NCI-H510A (cell line): ENCODE results near the gene TROAP.
A peak's percentile ranks its signal among the peaks of the same experiment; 100 is the strongest.

ENCODE experiments used
- DNase-seq: peaks from one replicate; lab custom pipeline; 2025; lab: John Stamatoyannopoulos, UW

The TROAP gene

DNA sequence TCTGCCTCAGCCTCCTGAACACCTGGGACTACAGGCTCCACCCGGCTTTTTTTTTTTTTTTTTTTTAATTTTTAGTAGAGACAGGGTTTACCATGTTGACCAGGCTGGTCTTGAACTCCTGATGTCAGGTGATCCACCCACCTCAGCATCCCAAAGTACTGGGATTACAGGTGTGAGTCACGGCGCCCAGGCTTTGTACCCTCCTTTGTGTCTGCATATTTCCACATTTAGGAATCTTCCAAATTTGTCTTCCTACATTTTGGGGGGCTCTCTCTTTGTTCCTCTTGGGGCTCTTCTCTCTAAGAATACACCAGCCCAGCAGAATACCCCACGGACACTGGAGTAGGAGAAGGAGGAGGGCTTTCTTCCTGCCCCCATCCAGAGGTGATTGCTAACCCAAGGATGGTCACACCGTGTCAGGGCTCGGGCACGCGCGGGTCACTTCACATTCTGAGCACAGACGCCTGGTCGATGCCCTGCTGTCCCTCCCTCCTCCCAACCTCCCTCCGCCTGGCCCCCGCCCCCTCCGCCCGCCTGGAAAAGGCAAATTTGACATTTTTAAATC is 21.5 kb downstream of the TROAP start:
- DNase-seq, result no peak

DNA sequence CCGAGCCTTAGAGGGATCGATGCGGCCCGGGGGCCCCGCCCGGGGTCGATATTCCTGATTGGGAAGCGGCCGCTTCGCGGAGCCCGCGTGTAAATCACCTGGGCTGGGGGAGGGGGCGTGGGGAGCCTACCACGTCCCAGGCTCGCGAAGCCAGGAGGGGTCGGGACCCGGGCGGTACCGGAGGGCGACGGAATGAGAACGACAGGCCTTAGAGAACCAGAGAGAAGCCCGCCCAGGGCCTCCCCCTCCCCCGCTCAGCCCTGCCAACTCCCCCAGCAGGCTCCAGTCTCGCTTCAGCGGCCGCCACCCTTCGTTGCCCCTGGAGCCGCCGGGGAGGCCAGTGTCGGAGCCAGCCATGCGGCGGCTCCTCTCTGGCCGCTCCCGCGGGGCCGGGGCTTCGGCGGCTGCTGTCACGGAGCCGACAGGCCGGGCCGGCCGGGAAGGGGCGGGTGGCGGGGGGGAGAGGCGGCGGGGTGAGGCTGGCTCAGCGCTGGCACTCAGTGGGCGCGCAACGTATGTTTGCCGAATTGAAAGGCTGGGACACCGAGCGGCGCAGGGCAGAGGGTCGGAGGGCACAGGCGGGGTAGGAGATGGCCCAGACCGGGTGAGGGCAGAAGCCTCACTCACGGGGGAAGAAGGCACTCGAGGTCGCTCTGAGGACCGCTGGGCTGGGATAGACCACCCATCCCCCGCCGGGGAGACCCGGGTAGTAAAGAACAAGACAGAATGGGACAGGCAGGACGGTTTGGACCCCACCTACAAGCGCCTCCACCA is 22.2 kb downstream of the TROAP start:
- peak; percentile 32 for DNase-seq

DNA sequence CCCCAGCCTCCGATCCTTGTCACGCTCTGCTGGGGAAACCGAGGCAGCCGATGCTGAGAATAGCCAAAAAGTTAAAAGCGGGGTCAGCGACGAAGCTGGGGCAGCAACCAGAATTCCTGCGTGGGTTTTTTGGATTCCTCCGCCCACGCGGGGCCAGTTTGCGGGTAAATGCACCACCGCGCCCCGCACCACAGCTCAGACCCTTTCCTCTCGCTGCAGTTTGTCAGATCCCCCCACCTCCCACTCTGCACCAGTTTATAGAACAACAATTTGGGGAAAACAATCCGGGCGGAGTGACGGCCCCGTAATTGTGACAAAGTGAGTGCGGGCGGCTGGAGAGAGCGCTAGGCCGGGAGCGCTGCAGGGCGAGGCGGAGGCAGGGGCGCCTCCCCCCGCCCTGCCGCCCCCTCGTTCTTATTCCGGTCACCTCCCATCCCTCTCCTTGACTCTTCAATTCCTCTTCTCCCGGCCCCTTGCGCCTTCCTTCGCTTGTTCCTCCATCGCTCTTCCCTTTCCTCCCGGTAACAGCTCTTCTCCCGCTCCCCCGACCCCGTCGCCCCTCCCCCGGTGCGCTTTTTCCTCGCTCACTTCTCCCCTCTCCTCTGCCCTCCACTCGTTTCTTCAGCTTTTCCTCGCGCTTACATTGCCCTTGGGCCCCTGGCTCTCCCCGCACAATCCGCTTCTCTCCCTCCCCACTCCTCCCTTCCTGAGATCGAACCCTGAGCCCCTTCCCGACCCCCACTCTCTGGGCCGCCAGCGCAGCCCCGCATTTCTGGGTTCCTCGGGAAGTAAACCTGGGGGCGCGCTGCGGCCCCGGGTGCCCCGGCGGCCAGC is 23.0 kb downstream of the TROAP start:
- no peak for DNase-seq

- peak; percentile 25 for DNase-seq
Measured at GRCh38 chr12:49346659-49347310, 23.7 kb downstream of the TROAP start, which contains the start of gene DNAJC22. DNAJC22 (plus strand) TSS chr12:49346888; CDS start chr12:49348873, 1,985 bp downstream.

GRCh38 chr12:49347311-49348193 is 24.5 kb downstream of the TROAP start:
- DNase-seq, result peak; percentile 77

GRCh38 chr12:49348781-49349180 is 25.7 kb downstream of the TROAP start:
- DNase-seq, result no peak

- DNase-seq, result no peak
Measured at GRCh38 chr12:49349266-49349665, 26.2 kb downstream of the TROAP start.

- DNase-seq, result no peak
Measured at GRCh38 chr12:49352351-49352750, 29.3 kb downstream of the TROAP start.

DNA sequence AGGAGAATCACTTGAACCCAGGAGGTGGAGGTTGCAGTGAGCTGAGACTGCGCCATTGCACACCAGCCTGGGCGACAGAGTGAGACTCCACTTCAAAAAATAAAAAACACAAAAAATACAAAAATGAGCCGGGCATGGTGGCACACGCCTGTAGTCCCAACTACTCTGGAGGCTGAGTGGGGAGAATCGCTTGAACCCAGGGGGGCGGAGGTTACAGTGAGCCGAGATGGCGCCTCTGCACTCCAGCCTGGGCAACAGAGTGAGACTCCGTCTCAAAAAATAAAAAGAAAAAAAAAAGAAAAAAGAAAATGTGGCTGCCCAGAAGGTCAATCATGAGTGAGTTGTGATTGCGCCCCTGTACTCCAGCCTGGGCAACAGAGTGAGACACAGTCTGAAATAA is 32.9 kb downstream of the TROAP start:
- no peak for DNase-seq

DNA sequence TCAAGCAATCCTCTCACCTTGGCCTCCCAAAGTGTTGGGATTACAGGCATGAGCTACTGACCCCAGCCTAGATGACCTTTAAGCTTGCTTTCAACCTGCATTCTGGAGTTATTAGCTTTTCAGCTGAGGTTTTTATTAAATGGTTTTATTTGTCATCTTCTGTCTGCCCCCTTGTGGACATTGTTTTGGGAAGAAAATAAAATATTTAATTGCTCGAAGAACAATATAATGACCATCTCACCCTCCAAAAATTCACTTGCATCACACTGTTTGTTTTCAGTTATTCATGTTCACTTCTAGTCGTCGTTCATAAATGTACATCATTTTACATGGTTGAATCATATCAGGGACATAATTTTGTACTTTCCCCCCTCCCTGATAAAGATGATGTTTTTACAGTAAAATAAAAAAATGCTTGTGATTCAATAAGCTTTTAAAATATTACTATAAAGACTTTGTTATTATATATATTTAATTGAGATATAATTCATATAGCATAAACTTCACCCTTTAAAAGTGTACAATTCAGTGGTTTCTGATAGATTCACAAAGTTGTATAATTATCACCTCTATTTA is 34.1 kb downstream of the TROAP start:
- no peak for DNase-seq

- peak; percentile 25 for DNase-seq
Measured at GRCh38 chr12:49358483-49359141, 35.6 kb downstream of the TROAP start.

DNA sequence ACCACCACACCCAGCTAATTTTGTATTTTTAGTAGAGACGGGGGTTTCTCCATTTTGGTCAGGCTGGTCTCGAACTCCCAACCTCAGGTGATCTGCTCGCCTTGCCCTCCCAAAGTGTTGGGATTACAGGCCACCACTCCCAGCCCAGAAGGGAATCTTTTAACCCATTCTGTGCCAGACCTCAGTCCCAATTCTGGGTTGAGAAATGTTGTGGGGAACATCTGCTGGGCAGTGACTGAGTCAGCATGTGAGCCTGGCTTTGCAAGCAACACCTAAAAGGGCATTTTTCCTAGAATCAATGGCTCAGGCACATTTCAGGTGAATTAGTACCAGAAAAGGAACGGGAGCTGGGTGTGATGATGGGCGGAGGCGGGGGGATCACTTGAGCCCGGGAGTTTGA is 36.6 kb downstream of the TROAP start:
- DNase-seq, result no peak

DNA sequence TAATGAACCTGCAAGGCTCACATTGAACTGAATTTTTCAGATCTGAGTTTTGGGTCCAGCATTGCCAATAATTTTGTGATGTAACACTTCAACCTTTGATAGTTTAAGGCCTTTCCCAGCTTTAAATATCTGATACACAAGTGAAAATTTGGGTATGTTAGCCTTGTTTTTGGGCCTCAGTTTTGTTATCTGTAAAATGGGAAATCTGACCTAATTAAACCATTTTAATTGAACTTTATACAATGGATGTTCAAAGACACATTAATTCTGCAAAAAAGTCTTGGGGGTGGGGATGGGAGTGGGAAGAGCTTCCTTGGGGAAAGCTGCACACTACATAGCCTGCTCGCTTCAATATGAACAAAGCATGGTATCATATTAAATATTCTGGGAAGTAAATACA is 39.0 kb downstream of the TROAP start:
- DNase-seq, result no peak

- no peak for DNase-seq
Measured at GRCh38 chr12:49364989-49365388, 41.9 kb downstream of the TROAP start.

DNA sequence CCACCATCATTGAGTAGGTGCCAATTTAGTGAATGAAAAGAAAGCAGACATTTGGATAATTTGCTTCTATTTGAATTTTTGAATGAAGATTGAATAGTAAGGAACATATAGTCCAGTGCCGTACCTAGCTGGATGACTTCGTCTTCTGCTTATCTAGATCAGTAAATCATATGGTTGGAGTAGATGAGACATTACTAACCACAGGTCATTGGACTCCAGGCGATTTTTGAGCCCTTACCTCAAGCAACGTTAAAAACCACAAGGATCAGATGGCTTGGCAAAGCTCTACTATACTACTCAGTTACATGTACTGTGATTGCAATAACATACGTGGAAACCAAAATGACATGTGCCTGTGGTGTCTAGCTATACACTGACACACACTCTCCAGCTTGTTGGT is 42.5 kb downstream of the TROAP start:
- DNase-seq, result no peak

DNA sequence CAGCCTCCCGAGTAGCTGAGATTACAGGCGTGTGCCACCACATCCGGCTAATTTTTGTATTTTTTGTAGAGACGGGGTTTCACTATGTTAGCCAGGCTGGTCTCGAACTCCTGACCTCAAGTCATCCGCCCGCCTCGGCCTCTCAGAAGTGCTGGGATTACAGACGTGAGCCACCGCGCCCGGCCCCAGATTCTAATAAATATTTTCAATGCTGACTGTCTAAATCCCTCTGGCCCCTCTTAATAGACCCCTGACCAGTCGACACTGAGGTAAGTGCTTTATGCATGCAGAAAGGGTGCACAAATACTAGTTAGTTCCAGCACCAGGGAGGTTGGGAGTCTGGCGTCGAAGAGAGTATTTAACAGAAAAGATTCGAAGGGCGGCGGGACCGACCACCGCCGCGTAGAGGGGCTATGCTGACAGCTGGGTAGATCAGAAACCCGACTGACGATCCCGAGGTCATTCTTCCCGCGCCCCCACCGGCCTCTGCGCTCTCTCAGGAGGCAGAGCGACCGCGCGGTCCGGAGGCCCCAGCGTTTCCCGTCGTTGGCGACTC is 43.1 kb downstream of the TROAP start:
- no peak for DNase-seq

- peak; percentile 95 for DNase-seq
Measured at GRCh38 chr12:49366652-49367380, 43.8 kb downstream of the TROAP start.

DNA sequence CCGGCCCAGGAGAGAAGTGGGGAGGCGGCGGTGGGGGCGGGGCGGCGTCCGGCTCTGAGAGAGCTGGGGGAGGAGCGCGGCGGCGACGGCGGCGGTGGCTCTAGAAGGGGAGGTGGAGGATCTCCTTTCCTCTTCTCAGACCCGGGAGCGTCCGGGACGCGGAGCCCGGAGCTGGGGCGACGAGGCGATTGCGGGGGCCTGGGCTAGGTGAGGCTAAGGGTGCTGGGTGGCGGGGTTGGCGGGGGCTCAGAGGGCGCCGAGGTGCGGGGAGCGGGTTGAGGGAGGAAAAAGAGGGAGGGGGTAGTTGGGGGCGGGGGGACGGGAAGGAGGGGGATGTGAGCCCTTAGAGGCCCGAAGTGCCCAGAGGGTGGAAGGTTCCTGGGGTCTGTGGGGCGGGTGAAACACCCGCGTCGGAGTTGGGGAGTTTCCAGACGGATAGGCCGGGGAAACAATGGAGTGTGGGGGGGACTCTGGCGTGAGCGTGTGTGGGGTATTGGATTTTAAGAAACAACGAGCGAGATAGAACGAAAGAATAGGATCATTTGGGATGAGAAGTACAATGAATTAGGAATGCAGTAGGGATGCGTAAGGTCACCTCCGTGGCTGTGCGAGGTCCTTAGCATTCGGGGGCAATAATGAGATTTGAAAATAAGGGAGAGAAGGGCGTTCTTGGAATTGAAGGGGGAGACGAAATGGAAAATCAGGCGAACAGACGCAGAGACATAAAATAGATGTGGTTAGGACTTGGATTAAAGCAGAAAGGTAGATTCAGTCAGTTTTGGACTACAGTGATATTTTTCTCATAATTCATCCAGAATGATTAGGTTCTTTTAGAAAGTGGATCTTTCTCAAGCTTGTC is 44.6 kb downstream of the TROAP start, which contains the start of gene SPATS2:
Gene SPATS2 (plus strand): TSS at position 82 of the 859 bp plus-strand sequence. CDS start 93,551 bp downstream, outside the sequence.
- DNase-seq, result peak; percentile 40
